Stomach (tissue), 9 donors: ENCODE measurements around the gene FITM2. TPM values are rescaled to one million over a fixed set of nuclear protein-coding genes. Genes with fewer than 3 reads are reported as not detected.

Experiments
- DNase-seq, 2 donors: peaks; one replicate each; pipeline versions ENCODE4 v3.0.0 to v3.0.0-alpha.2; 2013 to 2019
- H3K27ac ChIP-seq, 5 donors: fragments of 200-600 bp in 4 of 5; sonication (generic) in 4 of 5; one replicate each; pipeline ENCODE4 v1.5.1; 2013 to 2019; ENCODE audit warnings: mild to moderate bottlenecking in 1 of 5, moderate library complexity in 1 of 5
- H3K27me3 ChIP-seq, 3 donors: fragments of 200-600 bp; sonication (generic); one replicate each; pipeline ENCODE4 v1.5.1; 2017 to 2019; ENCODE audit warnings: mixed run types in 1 of 3
- H3K36me3 ChIP-seq, 4 donors: fragments of 200-600 bp; sonication (generic); 1 replicate in 3 of 4; 2 replicates in 1 of 4; pipeline ENCODE4 v1.5.1; 2016 to 2019
- H3K4me1 ChIP-seq, 4 donors: fragments of 200-600 bp; sonication (generic); one replicate each; pipeline ENCODE4 v1.5.1; 2016 to 2019
- H3K4me3 ChIP-seq, 4 donors: fragments of 200-600 bp; sonication (generic) in 3 of 4; one replicate each; pipeline ENCODE4 v1.5.1; 2016 to 2019; ENCODE audit warnings: mild to moderate bottlenecking in 1 of 4
- H3K9me3 ChIP-seq, 4 donors: fragments of 200-600 bp; sonication (generic); one replicate each; pipeline ENCODE4 v1.5.1; 2016 to 2019
- CTCF ChIP-seq, 7 experiments: fragments of 450-650 bp in 4 of 7; fragments of 200-600 bp in 3 of 7; sonication (generic) in 3 of 7; IDR thresholded peaks; one replicate each; pipeline ENCODE4 v1.5.1; 2016 to 2019; ENCODE audit warnings: antibody characterized with exemption in 7 of 7, control low read depth in 2 of 7, mild to moderate bottlenecking in 1 of 7
- EP300 ChIP-seq: sonication (generic); formaldehyde crosslinking; IDR thresholded peaks from one replicate; pipeline ENCODE4 v1.6.1; 2017; ENCODE audit warnings: antibody characterized with exemption
- POLR2A ChIP-seq, 4 donors: fragments of 450-650 bp; IDR thresholded peaks; one replicate each; pipeline ENCODE4 v1.6.1; 2016; ENCODE audit warnings: antibody characterized with exemption in 4 of 4, control low read depth in 2 of 4, mild to moderate bottlenecking in 1 of 4, moderate library complexity in 1 of 4
- POLR2AphosphoS5 ChIP-seq, 3 donors: sonication (generic); formaldehyde crosslinking; IDR thresholded peaks; one replicate each; pipeline ENCODE4 v1.6.1; 2016; ENCODE audit warnings: antibody characterized with exemption in 3 of 3
- WGBS, 5 donors: extraction: QIAGEN DNeasy Blood & Tissue Kit in 3 of 5; methylation state at CpG; one replicate each; pipeline versions ENCODE4 v1.1.5 to v1.1.7; 2013 to 2018; 5-methylcytosine and 5-hydroxymethylcytosine counted together
- intact Hi-C: fragments of 100-400 bp; cut with DNase I; formaldehyde crosslinking; loops from one replicate; pipeline ENCODE4 v1.15.1; 2023; ENCODE audit warnings: low total_unique reads
- polyA plus RNA-seq, 3 donors: library from polyadenylated mRNA; stranded (reverse); fragments of 200-250 nt; gene quantifications; one replicate each; pipeline ENCODE4 v1.2.3, GENCODE V29; 2013
- total RNA-seq, 5 donors: library from RNA; depleted of rRNA; stranded (reverse); fragments of >200 nt; gene quantifications; one replicate each; pipeline versions ENCODE4 v1.1.0 to v1.2.3, GENCODE V29; 2014 to 2016
- donor health status: healthy with polysubstance abuse.
- donor health status: Bipolar disorder and iron deficiency.
- donor health status: healthy.

The FITM2 gene
- total and polyA plus RNA-seq, 8 donors, result 0.46 to 5.7 (median 2.8) TPM

GRCh38 chr20:44279228-44279627 is 31.8 kb downstream of the FITM2 start:
- Histone ChIP-seq H3K27me3 (no peaks in the 10 kb centered on the region), H3K27ac (no peak overlapping the region), H3K4me1 (no peaks in the 10 kb centered on the region), H3K9me3 (no peaks in the 10 kb centered on the region), H3K36me3 (no peaks in the 10 kb centered on the region), H3K4me3 (no peak overlapping the region)
- TF ChIP-seq EP300, result no peak
- TF ChIP-seq POLR2A (IDR thresholded peaks at IDR 0.05), result no peak
- TF ChIP-seq POLR2AphosphoS5 (IDR thresholded peaks at IDR 0.05), result no peak
- TF ChIP-seq CTCF (IDR thresholded peaks at IDR 0.05), result no peak
- DNase-seq, result no peak
- intact Hi-C loops, result no loop called here
- WGBS, 5 donors, result 77 to 93% (median 88%) methylated on average over 11 of the region's 11 CpGs

GRCh38 chr20:44274303-44275017 is 36.5 kb downstream of the FITM2 start:
- TF ChIP-seq POLR2AphosphoS5 (IDR thresholded peaks at IDR 0.05) (no peak), POLR2A (IDR thresholded peaks at IDR 0.05) (no peak), EP300 (no peak), CTCF (IDR thresholded peaks at IDR 0.05) (no peak)
- intact Hi-C loops, result no loop called here
- WGBS, 5 donors, result 66 to 80% (median 70%) methylated on average over 11 of the region's 11 CpGs
- H3K4me1 ChIP-seq, result no peaks in the 10 kb centered on the region
- H3K4me3 ChIP-seq, result no peak overlapping the region
- no peaks in the 10 kb centered on the region for H3K9me3 ChIP-seq
- H3K27ac ChIP-seq, result no peak overlapping the region
- no peak for DNase-seq
- peaks cover 0 to 20% (median 3%) of the 10 kb centered on the region in 4 donors for H3K36me3 ChIP-seq
- no peaks in the 10 kb centered on the region for H3K27me3 ChIP-seq

GRCh38 chr20:44273231-44274215 is 37.5 kb downstream of the FITM2 start:
- Histone ChIP-seq H3K36me3 (peaks cover 0 to 20% (median 3%) of the 10 kb centered on the region in 4 donors), H3K4me3 (no peak overlapping the region), H3K27ac (no peak overlapping the region), H3K9me3 (no peaks in the 10 kb centered on the region), H3K27me3 (no peaks in the 10 kb centered on the region), H3K4me1 (no peaks in the 10 kb centered on the region)
- intact Hi-C loops, result no loop called here
- DNase-seq, result no peak
- 88 to 92% (median 91%) methylated on average over 10 of the region's 10 CpGs for WGBS, 5 donors
- TF ChIP-seq EP300 (no peak), POLR2A (IDR thresholded peaks at IDR 0.05) (no peak), POLR2AphosphoS5 (IDR thresholded peaks at IDR 0.05) (no peak), CTCF (IDR thresholded peaks at IDR 0.05) (no peak)

DNA sequence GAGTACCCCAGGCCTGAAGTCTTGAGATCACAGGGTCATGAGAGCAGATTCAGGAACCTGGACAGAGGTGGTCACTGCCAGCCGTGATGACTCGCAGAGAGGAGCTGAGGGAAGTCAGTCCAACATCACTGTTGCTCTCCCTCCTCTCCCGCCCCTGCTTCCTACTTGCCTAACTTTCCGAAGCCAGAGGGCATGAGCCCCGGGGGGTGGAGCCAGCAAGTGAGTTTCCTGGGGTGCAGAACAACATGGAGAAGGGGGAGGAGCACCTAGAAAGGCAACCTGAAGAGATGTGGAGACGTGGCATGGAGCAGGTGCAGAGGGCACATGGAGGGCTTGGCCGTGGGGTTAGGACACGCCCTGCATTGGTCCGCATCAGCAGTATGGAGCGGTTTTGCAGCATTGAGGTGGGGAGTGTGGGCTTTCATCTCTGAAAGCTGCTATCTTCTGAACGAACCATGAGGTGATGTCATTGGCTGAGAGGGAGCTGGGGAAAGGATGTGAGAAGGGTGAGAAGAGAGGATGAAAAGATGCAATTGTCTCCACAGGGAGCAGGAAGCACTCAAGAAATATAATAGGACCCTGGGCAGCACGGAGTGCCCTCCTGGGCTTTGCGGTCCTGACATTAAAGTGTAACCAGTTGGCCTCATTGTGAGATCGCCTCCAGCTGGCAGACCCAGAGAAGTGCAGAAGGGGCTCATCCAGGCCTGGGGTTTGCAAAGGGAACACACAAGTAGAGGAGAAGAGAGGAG is 38.9 kb downstream of the FITM2 start:
- WGBS, 5 donors, result 56 to 68% (median 66%) methylated on average over 14 of the region's 14 CpGs

More for the DNA sequence above, 38.9 kb downstream of the FITM2 start:
- intact Hi-C loops, result no loop called here
- no peaks in the 10 kb centered on the region for H3K4me1 ChIP-seq
- DNase-seq, result no peak
- H3K27me3 ChIP-seq, result no peaks in the 10 kb centered on the region
- no peaks in the 10 kb centered on the region for H3K9me3 ChIP-seq
- no peak overlapping the region for H3K27ac ChIP-seq
- peaks cover 0 to 20% (median 3%) of the 10 kb centered on the region in 4 donors for H3K36me3 ChIP-seq
- no peak overlapping the region for H3K4me3 ChIP-seq
- TF ChIP-seq POLR2A (IDR thresholded peaks at IDR 0.05), result no peak
- no peak for TF ChIP-seq POLR2AphosphoS5 (IDR thresholded peaks at IDR 0.05)
- TF ChIP-seq EP300, result no peak
- TF ChIP-seq CTCF (IDR thresholded peaks at IDR 0.05), result no peak
